Heart right ventricle (tissue), 16 donors: ENCODE data around the gene ZNF521. TPM values are rescaled to one million over a fixed set of nuclear protein-coding genes. Genes with fewer than 3 reads are reported as not detected.
"Not testable (repeated sequence)": the region's sequence is repeated elsewhere in the genome, so short reads cannot be mapped to it uniquely, and the experiment has no call there.

Source experiments
- ATAC-seq, 8 donors: fragments of 200-7000 bp; cut with Tn5 transposase; one replicate each; pipeline ENCODE4 v1.9.1; 2020; ENCODE audit warnings: mild to moderate bottlenecking in 8 of 8, moderate library complexity in 8 of 8, moderate number of reproducible peaks in 1 of 8
- DNase-seq, 2 donors: peaks; one replicate each; pipeline ENCODE4 v3.0.0-alpha.2; 2020
- H3K27ac ChIP-seq, 10 donors: fragments of 200-600 bp; sonication (generic) in 2 of 10; one replicate each; pipeline versions ENCODE4 v1.5.0 to v1.8.0; 2020 to 2022; ENCODE audit warnings: mild to moderate bottlenecking in 3 of 10
- H3K27me3 ChIP-seq, 7 donors: fragments of 200-600 bp; one replicate each; pipeline ENCODE4 v1.8.0; 2021 to 2022; ENCODE audit warnings: mild to moderate bottlenecking in 2 of 7
- H3K36me3 ChIP-seq, 9 donors: fragments of 200-600 bp; sonication (generic) in 1 of 9; one replicate each; pipeline versions ENCODE4 v1.5.0 to v1.8.0; 2020 to 2022; ENCODE audit warnings: mild to moderate bottlenecking in 2 of 9
- H3K4me1 ChIP-seq, 9 donors: fragments of 200-600 bp; sonication (generic) in 1 of 9; one replicate each; pipeline versions ENCODE4 v1.5.0 to v1.8.0; 2020 to 2022; ENCODE audit warnings: mild to moderate bottlenecking in 4 of 9
- H3K4me3 ChIP-seq, 10 donors: fragments of 200-600 bp; sonication (generic) in 2 of 10; one replicate each; pipeline versions ENCODE4 v1.5.0 to v1.8.0; 2020 to 2022; ENCODE audit warnings: mild to moderate bottlenecking in 7 of 10, moderate library complexity in 2 of 10
- H3K9me3 ChIP-seq, 11 donors: fragments of 200-600 bp in 10 of 11; sonication (generic) in 2 of 11; one replicate each; pipeline versions ENCODE4 v1.5.0 to v1.8.0; 2013 to 2022; ENCODE audit warnings: mild to moderate bottlenecking in 2 of 11, control low read depth in 1 of 11, moderate library complexity in 1 of 11
- WGBS, 2 donors: extraction: QIAGEN DNeasy Blood & Tissue Kit; methylation state at CpG; one replicate each; pipeline ENCODE4 v1.1.7; 2013; ENCODE audit warnings: inconsistent platforms in 1 of 2; 5-methylcytosine and 5-hydroxymethylcytosine counted together
- intact Hi-C, 10 donors: fragments of 100-400 bp; cut with DNase I; formaldehyde crosslinking; loops; one replicate each; pipeline versions ENCODE4 v1.11.1 to v1.14.2; 2022
- polyA plus RNA-seq, 2 donors: library from polyadenylated mRNA; stranded (reverse); fragments of 200-250 nt; gene quantifications; one replicate each; pipeline ENCODE4 v1.2.3, GENCODE V29; 2013
- total RNA-seq, 10 donors: library from RNA; stranded (reverse); fragmentation: NEBNext Ultra II Directional in 3 of 10; extraction: Animal tissue kit (Norgen Biotek cat#: 25700) in 3 of 10; gene quantifications; one replicate each; pipeline versions ENCODE4 v1.2.1 to v1.2.4, GENCODE V29; 2021 to 2023
- TF ChIP-seq, protein P1 (sequence below), 9 donors: fragments of 200-600 bp; sonication (generic) in 2 of 9; IDR thresholded peaks; one replicate each; pipeline versions ENCODE4 v1.5.0 to v1.8.0; 2021 to 2022; ENCODE audit warnings: antibody characterized with exemption in 9 of 9, mild to moderate bottlenecking in 5 of 9, moderate library complexity in 1 of 9
- donor health status: Arrhythmogenic right ventricular cardiomyopathy.
- donor health status: ischemic (EF 13 %, LVEDD 7.1; RV severe dilation, severe dysfunction).
- donor health status: healthy with polysubstance abuse.
- donor health status: DM: no; HTN: yes; CAD: no.
- donor health status: DM: no; HTN: no; CAD: no.
- donor health status: ischemic (EF 25% LVEDD 6.9; RV normal size, moderate dysfunction).
- donor health status: ischemic (EF 25% LVEDD 5.7; RV mildly dilated, moderate dysfunction).
- donor health status: healthy.
- donor health status: DM: yes; HTN: yes; CAD: no.
- donor health status: Ischemic cardiomyopathy.
- donor health status: ischemic (EF 35%, LVEDD 5.7; RV mildly dilated, moderate dysfunction).
- donor health status: nonischemic (EF 11% LVEDD 7.7; RV severe dilation, severe dysfunction).
- donor health status: DM: yes; HTN: yes; CAD: no.
- donor health status: PGD.
- donor health status: ischemic (EF 29% LVEDD 5.4; RV normal size, mild dysfunction).
- donor health status: nonischemic (EF 23%, LVEDD 6.1; RV moderate dilation, normal function).

ZNF521 gene
- total and polyA plus RNA-seq, 12 donors, result 3.3 to 26.4 (median 15.5) TPM

DNA sequence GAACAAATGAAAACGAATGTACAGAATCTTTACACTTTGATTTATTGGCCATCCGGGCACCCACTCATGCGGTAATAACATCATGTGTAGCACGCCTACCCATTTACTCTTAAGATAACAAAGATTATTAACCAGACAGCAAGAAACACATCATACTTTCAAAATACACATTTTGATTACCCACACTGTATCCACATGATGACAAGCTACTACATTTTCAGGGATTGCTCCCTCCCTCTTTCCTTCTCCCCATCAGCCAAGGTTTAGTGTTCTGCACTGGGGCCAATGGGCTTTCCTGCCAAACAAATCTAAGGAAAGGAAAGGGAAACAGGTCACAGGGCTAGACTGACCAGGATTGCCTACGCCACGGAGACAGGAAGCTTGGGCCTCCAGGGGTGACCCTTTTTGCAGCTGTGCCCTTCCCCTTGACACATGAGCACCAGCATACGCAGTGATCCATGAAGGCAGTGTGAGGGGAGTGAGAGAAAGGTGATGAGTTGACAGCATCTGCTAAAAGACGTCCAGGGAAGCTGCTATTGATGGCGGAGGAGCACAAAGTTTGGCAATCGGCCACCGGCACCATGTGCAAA, 76.5 kb downstream of the ZNF521 start:
- Histone ChIP-seq H3K27ac (no peak overlapping the region), H3K4me3 (no peak overlapping the region), H3K36me3 (no peaks in the 10 kb centered on the region), H3K27me3 (no peaks in the 10 kb centered on the region), H3K9me3 (peaks cover 0 to 5% (median 0%) of the 10 kb centered on the region in 11 donors), H3K4me1 (peaks cover 0 to 32% (median 19%) of the 10 kb centered on the region in 9 donors)
- intact Hi-C loops, result loop anchor here in 2 of 10 donors (5.0 kb wide), 2 partner anchors 38 to 43 kb away; no protein-coding TSS in a partner anchor
- DNase-seq, result peak in 1 of 2 donors; percentile 5
- WGBS, 2 donors, result 50 to 55% methylated on average over 11 of the region's 11 CpGs
- peak; percentile 37 to 88 (median 62) for ATAC-seq
- TF ChIP-seq, protein P1, sequence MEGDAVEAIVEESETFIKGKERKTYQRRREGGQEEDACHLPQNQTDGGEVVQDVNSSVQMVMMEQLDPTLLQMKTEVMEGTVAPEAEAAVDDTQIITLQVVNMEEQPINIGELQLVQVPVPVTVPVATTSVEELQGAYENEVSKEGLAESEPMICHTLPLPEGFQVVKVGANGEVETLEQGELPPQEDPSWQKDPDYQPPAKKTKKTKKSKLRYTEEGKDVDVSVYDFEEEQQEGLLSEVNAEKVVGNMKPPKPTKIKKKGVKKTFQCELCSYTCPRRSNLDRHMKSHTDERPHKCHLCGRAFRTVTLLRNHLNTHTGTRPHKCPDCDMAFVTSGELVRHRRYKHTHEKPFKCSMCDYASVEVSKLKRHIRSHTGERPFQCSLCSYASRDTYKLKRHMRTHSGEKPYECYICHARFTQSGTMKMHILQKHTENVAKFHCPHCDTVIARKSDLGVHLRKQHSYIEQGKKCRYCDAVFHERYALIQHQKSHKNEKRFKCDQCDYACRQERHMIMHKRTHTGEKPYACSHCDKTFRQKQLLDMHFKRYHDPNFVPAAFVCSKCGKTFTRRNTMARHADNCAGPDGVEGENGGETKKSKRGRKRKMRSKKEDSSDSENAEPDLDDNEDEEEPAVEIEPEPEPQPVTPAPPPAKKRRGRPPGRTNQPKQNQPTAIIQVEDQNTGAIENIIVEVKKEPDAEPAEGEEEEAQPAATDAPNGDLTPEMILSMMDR (IDR thresholded peaks at IDR 0.05), result no peak

DNA sequence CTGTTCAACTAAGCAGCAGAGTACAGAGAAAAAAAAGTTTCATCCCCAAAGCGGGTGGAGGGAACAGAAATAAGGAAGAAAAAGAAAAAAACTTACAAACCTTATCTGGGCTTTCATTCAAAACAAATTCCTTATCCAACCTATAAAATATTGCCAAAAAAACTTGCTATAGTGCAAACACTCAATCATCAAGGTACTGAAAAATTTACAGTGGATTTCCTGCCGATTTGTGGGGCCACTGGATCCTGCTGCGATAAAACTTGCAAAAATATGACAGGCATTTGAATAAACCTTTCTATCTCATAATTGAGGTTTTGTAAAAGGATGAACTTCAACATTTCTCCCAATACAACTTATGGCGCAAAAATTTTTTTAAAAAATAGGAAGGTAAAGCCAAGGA, 77.0 kb downstream of the ZNF521 start:
- Histone ChIP-seq H3K9me3 (peaks cover 0 to 5% (median 0%) of the 10 kb centered on the region in 11 donors), H3K36me3 (no peaks in the 10 kb centered on the region), H3K27me3 (no peaks in the 10 kb centered on the region), H3K4me3 (no peak overlapping the region), H3K4me1 (peaks cover 0 to 29% (median 19%) of the 10 kb centered on the region in 9 donors), H3K27ac (no peak overlapping the region)
- no peak for DNase-seq
- TF ChIP-seq, protein P1 (IDR thresholded peaks at IDR 0.05), result no peak
- WGBS, 2 donors, result 89 to 95% methylated on average over 4 of the region's 4 CpGs
- no peak for ATAC-seq
- intact Hi-C loops, result loop anchor here in 2 of 10 donors (5.0 kb wide), 2 partner anchors 38 to 43 kb away; no protein-coding TSS in a partner anchor

DNA sequence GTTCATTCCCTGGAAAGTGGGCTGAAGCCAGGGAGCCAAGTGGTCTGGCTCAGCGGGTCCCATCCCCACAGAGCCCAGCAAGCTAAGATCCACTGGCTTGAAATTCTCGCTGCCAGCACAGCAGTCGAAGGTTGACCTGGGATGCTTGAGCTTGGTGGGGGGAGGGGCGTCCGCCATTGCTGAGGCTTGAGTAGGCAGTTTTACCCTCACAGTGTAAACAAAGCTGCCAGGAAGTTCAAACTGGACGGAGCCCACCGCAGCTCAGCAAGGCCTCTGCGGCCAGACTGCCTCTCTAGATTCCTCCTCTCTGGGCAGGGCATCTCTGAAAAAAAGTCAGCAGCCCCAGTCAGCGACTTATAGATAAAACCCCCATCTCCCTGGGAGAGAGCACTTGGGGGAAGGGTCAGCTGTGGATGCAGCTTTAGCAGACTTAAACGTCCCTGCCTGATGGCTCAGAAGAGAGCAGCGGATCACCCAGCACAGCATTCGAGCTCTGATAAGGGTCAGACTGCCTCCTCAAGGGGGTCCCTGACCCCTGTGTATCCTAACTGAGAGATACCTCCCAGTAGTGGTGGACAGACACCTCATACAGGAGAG, 84.9 kb downstream of the ZNF521 start:
- H3K27me3 ChIP-seq, intact Hi-C loops, H3K9me3 ChIP-seq, H3K27ac ChIP-seq, H3K36me3 ChIP-seq, ATAC-seq, H3K4me3 ChIP-seq, DNase-seq: not testable (repeated sequence)
- WGBS, 2 donors, result 77 to 83% methylated on average over 12 of the region's 12 CpGs
- peaks cover 0 to 15% (median 9%) of the 10 kb centered on the region in 9 donors for H3K4me1 ChIP-seq

DNA sequence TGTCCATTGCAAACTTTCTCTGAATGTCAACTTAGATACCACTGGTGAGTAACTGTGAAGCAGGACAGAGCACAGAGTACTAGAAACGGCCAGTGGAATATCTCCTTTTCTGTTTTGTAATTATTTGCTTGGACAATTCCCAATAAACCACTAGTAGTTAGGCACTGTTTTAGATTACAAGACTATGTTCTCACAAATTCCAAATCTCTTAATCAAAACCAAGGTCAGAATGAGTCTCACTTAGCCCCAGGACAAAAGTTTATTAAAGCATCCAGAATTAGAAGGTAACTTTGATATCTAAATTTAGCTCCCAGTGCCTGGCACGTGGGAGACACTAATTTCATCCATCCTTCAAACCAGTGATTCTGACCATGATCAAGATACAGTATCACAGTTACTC, 89.0 kb downstream of the ZNF521 start:
- Histone ChIP-seq H3K27ac (peak overlapping the region in 3 of 10 donors; percentile 9 to 19 (median 9)), H3K36me3 (peaks cover 0 to 5% (median 0%) of the 10 kb centered on the region in 9 donors), H3K27me3 (no peaks in the 10 kb centered on the region), H3K4me1 (peaks cover 0 to 17% (median 9%) of the 10 kb centered on the region in 9 donors), H3K4me3 (no peak overlapping the region), H3K9me3 (no peaks in the 10 kb centered on the region)
- intact Hi-C loops, result no loop called here
- 38 to 42% methylated on average over 2 of the region's 2 CpGs for WGBS, 2 donors
- TF ChIP-seq, protein P1 (IDR thresholded peaks at IDR 0.05), result no peak
- DNase-seq (no peak), ATAC-seq (peak in 5 of 8 donors; percentile 47 to 71 (median 67))

DNA sequence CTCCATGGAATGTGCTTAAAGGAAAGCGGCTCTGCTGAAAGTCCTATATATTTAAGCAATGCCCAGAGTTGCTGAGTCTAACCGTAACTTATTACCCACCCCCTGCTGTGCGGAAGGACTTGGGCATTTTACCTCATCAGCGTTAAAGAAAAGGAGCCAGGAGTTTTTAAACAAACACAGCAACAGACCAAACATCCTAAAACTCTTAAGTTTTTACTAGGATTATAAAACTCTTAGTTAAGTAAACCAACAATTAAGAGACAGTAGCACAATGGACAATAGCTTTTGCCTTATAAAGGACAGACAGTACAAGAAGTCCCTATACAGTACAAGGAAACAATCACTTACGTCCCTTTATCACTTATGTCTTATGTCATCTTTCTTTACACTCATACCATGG, 90.2 kb downstream of the ZNF521 start:
- no peak overlapping the region for H3K27ac ChIP-seq
- H3K4me1 ChIP-seq, result peaks cover 0 to 17% (median 9%) of the 10 kb centered on the region in 9 donors
- TF ChIP-seq, protein P1 (IDR thresholded peaks at IDR 0.05), result no peak
- H3K9me3 ChIP-seq, result no peaks in the 10 kb centered on the region
- peaks cover 0 to 5% (median 0%) of the 10 kb centered on the region in 9 donors for H3K36me3 ChIP-seq
- H3K4me3 ChIP-seq, result no peak overlapping the region
- WGBS, 2 donors, result 86 to 88% methylated on average over 5 of the region's 5 CpGs
- intact Hi-C loops, result no loop called here
- DNase-seq (no peak), ATAC-seq (no peak)
- H3K27me3 ChIP-seq, result no peaks in the 10 kb centered on the region
